Type B pancreatic cell (in vitro differentiated cells): Measurements from ENCODE around the gene ADAMTS20. TPM values are rescaled to one million over a fixed set of nuclear protein-coding genes. Genes with fewer than 3 reads are reported as not detected.

ENCODE experiments used
- DNase-seq: peaks from one replicate; pipeline ENCODE4 v3.0.0; 2021; ENCODE audit warnings: mixed read lengths; ENCODE audit not compliant: unreplicated experiment; ENCODE audit errors: extremely low spot score
- H3K27ac Mint-ChIP-seq: 2 replicates; pipeline ENCODE4 v1.8.0; 2021; ENCODE audit warnings: mild to moderate bottlenecking, mixed read lengths
- H3K27me3 Mint-ChIP-seq: 2 replicates; pipeline ENCODE4 v1.8.0; 2021; ENCODE audit warnings: mixed read lengths
- H3K36me3 Mint-ChIP-seq: 2 replicates; pipeline ENCODE4 v1.8.0; 2021; ENCODE audit warnings: mixed read lengths
- H3K4me1 Mint-ChIP-seq: one replicate; pipeline ENCODE4 v1.8.0; 2021; ENCODE audit warnings: mixed read lengths; ENCODE audit not compliant: unreplicated experiment
- H3K4me3 Mint-ChIP-seq: 2 replicates; pipeline ENCODE4 v1.8.0; 2021; ENCODE audit warnings: mild to moderate bottlenecking, mixed read lengths
- H3K9me3 Mint-ChIP-seq: 2 replicates; pipeline ENCODE4 v1.8.0; 2021; ENCODE audit warnings: mixed read lengths
- total RNA-seq: library from RNA; stranded (reverse); gene quantifications from 2 replicates; pipeline ENCODE4 v1.2.1, GENCODE V29; 2021; ENCODE audit warnings: low replicate concordance
- TF ChIP-seq, protein P1 (sequence below): fragments of 200-600 bp; sonication (generic); conservative IDR thresholded peaks from 2 replicates; pipeline ENCODE4 v1.5.0; 2021; ENCODE audit warnings: antibody characterized with exemption, mild to moderate bottlenecking

The ADAMTS20 gene
- total RNA-seq, 1 donor from 2014 or later, result 3.1 TPM

DNA sequence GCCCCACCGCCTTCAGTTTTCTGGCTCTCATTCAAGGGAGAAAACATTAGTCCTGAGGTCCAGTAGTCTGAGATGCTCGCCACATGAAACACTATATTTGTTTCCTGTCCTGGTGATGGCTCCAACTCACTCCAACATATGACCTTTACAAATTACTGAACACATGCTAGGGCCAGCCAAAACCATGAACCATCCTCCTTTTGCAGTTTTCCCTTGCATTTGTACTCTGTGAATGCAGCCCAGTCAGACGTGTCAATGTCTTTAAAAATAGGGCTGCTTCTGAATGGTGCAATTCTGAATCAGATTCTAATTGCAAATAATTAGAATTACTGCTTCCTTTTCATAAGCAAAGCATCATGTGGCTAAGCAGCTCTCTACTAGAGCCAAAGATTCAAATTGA, 36.0 kb downstream of the ADAMTS20 start:
- TF ChIP-seq, protein P1, sequence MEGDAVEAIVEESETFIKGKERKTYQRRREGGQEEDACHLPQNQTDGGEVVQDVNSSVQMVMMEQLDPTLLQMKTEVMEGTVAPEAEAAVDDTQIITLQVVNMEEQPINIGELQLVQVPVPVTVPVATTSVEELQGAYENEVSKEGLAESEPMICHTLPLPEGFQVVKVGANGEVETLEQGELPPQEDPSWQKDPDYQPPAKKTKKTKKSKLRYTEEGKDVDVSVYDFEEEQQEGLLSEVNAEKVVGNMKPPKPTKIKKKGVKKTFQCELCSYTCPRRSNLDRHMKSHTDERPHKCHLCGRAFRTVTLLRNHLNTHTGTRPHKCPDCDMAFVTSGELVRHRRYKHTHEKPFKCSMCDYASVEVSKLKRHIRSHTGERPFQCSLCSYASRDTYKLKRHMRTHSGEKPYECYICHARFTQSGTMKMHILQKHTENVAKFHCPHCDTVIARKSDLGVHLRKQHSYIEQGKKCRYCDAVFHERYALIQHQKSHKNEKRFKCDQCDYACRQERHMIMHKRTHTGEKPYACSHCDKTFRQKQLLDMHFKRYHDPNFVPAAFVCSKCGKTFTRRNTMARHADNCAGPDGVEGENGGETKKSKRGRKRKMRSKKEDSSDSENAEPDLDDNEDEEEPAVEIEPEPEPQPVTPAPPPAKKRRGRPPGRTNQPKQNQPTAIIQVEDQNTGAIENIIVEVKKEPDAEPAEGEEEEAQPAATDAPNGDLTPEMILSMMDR, result no peak
- Mint-ChIP-seq H3K4me1 (no peaks in the 10 kb centered on the region), H3K4me3 (no peak overlapping the region), H3K27me3 (no peaks in the 10 kb centered on the region), H3K36me3 (no peaks in the 10 kb centered on the region), H3K9me3 (no peaks in the 10 kb centered on the region), H3K27ac (no peak overlapping the region)
- no peak for DNase-seq

DNA sequence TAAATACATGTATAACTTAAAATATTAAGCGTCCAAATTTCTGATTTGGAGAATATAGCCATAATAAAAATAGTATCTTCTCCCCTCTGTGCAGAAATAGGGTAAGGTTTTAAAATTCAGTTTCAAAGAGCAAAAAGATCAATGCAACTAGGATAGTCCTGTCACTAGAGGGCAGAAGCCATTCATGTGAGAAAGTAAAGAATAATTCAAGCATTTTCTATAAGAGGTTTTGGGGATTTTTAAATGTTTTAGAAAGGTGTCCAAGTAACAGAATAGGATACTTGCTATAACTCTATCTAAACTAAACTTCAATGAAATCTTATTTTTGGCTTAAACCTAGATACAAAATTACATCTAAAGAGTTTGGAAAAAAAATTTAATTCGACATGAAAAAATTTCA, 50.3 kb downstream of the ADAMTS20 start:
- DNase-seq, result no peak
- no peak overlapping the region for H3K4me3 Mint-ChIP-seq
- no peaks in the 10 kb centered on the region for H3K4me1 Mint-ChIP-seq
- H3K27ac Mint-ChIP-seq, result no peak overlapping the region
- H3K9me3 Mint-ChIP-seq, result no peaks in the 10 kb centered on the region
- TF ChIP-seq, protein P1, result peak; percentile 75
- H3K36me3 Mint-ChIP-seq, result no peaks in the 10 kb centered on the region
- no peaks in the 10 kb centered on the region for H3K27me3 Mint-ChIP-seq

DNA sequence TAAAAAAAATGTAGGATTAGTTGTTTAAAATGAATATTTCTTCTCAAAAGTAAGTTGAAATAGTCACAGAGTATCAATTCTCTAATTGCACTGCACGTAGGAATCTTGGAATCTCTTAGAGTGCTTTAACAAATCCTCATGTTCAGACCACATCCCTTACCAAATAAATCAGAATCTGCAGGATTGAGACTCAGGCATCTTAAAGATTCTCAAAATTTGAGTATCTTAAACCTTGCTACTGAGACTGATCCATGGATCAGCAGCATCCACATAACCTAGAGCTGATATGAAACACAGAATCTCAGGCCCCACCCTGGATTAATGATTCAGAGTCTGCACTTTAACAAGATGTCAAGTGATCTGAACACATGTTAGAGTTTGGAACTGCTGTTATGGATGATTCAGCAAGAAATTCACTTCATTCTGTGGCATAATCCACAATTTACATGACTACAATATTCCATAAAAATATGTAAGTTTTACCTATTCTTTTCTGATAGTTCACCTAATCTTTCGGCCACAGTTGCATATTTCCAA, 58.7 kb downstream of the ADAMTS20 start:
- TF ChIP-seq, protein P1, result no peak
- Mint-ChIP-seq H3K4me1 (no peaks in the 10 kb centered on the region), H3K9me3 (no peaks in the 10 kb centered on the region), H3K27ac (no peak overlapping the region), H3K36me3 (no peaks in the 10 kb centered on the region), H3K27me3 (no peaks in the 10 kb centered on the region), H3K4me3 (no peak overlapping the region)
- DNase-seq, result no peak

DNA sequence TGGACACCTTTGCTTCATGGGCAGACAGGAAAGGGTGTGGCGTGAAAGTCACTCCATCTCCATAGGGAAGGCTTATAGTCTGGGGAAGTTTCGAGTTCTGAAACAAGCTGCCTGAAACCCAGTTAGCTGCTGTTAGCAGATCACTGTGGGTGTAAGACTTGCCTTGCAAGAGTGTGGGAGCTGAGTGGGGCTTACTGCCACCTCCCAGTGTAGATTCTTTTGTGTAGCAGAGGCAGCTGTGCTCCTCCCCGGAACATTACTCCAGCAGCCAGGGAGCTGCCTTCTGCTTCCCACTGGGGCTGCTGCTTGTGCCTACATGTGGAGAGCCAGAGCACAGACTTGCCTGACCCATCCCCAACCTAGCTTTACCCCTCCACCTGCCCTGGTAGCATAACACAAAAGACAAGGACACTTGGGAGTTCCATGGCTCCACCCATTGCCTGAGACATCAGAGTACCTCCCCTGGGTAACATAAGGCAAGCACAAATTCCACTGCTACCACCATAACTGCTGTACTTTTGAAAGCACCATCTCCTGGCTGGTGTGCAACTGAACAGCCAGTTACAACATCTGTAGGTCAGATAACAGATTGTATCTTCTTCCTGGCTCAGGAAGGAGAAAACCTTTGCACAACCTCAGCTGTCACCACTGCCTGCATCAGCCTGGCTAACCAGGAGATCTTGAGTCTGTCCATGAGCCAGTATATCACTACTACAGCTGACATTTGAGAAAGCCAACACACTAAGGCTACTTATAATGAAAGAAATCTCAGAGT, 69.5 kb downstream of the ADAMTS20 start:
- no peak overlapping the region for H3K27ac Mint-ChIP-seq
- peaks cover 11% of the 10 kb centered on the region for H3K9me3 Mint-ChIP-seq
- TF ChIP-seq, protein P1, result no peak
- no peaks in the 10 kb centered on the region for H3K36me3 Mint-ChIP-seq
- H3K4me1 Mint-ChIP-seq, result no peaks in the 10 kb centered on the region
- no peak for DNase-seq
- H3K4me3 Mint-ChIP-seq, result no peak overlapping the region
- H3K27me3 Mint-ChIP-seq, result no peaks in the 10 kb centered on the region

DNA sequence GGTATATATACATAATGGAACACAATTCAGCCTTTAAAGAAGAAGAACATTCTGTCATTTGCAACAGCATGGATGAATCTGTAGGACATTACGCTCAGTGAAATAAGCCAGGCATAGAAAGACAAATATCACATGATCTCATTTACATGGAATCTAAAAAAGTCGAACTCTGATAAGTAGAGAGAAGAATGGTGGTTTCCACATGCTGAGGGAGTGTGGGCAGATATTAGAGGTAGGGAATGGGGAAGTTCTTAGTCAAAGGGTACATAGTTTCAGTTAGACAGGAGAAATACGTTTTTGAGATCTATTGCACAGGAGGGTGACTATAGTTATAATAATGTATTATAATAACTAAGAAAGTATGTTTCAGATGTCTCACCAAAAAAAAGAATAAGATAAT, 71.4 kb downstream of the ADAMTS20 start:
- Mint-ChIP-seq H3K4me1 (no peaks in the 10 kb centered on the region), H3K9me3 (peaks cover 9% of the 10 kb centered on the region), H3K27me3 (no peaks in the 10 kb centered on the region), H3K36me3 (no peaks in the 10 kb centered on the region), H3K27ac (no peak overlapping the region), H3K4me3 (no peak overlapping the region)
- DNase-seq, result no peak
- TF ChIP-seq, protein P1, result no peak
